Activated T-cell treated with anti-CD3 and anti-CD28 coated beads for 1 hour (primary cell): ENCODE results near the gene PRKAG2.
"Not testable (repeated sequence)": the region's sequence is repeated elsewhere in the genome, so short reads cannot be mapped to it uniquely, and the experiment has no call there.

Source experiments
- DNase-seq: peaks from one replicate; pipeline ENCODE4 v3.0.0-alpha.2; 2020; ENCODE audit warnings: low read depth

Gene PRKAG2

DNA sequence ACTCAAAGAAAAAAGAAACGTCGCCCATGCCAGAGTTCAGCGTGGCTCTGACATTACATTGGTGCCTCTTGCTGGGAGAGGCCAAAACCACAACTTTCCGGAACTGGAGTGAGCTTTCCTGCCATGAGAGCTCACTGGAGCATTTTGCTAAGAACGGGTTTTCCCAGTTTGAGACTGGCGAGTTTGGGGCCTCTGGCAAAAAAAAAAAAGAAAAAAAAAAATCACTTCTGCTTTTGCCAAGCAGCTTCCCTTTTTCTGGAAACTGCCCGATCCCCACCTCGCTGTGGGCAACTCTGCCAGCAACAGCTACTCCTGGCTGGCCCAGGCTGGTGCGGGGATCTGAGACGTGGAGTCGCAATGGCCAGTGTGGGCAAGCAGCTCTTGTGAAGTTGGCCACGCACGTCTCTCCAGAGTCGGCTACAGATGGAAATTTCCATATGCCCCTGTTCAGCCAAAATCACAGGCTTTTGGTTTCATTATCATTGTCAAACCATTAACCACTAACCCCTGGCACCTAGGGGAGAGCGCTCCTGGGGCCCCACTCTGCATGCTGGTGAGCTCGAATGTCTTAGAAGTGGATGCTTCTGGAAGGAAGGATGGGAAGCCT is 25.7 kb downstream of the PRKAG2 start:
- no peak for DNase-seq

DNA sequence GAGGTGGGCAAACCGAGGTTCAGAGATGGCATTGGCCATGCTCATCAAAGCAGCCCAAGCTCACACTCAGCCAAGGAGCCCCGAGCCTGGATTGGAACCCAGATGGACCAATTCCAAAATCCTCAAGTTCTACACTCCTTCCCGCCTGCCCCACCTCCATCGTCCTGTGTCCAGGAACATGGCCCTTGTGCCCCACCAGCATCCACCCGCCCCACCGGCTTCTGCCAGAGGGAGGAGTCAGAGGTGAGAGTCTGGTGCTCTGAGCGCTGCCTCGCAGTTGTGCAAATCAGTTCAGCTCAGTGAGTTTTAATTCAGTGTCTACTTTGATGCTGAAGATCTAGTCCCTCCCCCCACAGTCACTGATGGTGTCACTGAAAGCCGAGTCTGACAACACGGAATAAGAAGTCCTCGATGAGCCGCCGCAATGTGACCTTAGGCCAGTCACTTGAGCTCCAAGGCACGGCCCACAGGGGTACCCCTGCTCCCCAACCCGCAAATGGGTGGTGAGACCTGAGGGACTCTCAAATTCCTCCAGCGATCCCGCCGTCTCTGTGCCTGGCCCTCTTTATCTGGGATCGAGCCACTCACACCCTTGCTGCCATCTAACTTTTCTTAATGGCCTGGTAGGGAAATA is 26.3 kb downstream of the PRKAG2 start:
- DNase-seq: no peak

- no peak for DNase-seq
Observed at GRCh38 chr7:151849879-151850260, 27.0 kb downstream of the PRKAG2 start.

DNA sequence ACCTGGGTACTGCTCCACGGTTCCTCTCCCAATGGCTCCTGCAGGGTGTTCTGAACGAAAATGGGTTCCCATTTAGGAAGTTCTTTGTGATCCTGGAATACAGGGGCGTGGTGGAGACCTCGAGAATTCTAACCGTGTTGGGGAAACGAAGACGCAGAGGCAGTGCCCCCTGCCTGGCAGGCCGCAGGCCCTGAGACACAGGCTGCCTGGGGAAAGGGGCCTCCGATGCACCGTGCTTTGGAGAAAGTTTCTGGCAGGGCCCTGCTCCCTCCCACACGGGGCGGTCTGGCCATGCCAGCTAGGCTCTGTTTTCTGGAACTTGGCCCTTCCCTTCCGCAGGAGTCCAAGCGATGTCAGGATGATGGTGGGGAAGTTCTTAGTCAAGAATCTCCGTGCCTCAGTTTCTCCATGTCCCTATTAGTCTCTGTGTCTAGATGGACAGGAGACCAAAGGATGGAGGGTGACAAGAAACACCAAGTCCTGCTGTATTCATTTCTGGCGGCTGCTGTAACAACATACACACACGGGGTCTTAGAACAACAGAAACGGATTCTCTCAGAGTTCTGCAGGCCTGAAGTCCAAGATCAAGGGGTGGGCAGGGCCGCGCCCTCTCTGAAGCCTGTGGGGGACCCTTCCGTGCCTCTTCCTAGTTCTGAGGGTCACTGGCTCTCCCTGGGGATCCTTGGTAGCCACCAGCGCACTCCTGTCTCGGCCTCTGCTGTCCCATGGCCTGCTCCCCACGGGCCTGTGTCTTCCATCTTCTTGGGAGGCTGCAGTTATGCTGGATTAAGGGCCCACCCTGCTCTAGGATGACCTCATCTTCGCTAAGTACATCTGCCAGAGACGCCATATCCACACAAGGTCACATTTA is 27.7 kb downstream of the PRKAG2 start:
- no peak for DNase-seq

DNA sequence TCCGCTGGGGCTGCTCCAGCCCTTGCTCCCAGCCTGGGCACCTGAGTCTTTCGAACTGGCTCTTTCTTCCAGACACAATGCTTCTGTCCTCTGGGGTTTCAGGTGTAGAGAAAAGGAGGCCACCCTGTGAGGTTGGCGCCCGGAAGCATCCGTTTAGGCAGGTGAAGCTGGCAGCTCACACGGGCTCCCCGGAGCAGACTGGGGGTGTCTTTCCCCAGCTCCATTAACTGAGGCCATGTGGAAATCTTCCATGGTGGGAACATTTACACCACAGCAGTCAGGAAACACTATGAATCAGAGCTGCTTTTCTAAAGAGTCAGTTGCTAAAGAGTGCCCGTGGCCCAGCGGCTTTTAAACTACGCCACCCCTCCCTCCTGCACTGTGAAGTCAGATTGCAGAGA is 29.2 kb downstream of the PRKAG2 start:
- DNase-seq: no peak

DNA sequence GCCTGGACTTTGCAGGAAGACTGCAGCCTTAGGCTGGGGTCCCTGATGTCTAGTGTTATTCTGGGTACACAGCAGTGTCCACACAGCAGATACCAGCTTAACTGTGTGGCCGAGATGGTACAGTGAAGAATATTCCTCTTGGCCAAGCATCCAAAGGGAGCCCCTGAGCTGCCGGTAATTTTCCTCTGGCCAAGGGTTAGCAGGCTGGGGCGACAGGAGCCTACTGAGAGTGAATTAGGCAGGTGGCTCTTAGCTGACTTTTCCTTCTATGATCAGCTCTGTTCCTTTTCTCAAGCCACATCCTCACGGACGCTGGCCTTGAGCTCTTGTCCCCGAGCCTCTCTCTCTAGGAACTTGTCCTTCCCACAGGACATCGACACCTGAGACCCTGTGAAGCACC is 29.8 kb downstream of the PRKAG2 start:
- DNase-seq: no peak

DNA sequence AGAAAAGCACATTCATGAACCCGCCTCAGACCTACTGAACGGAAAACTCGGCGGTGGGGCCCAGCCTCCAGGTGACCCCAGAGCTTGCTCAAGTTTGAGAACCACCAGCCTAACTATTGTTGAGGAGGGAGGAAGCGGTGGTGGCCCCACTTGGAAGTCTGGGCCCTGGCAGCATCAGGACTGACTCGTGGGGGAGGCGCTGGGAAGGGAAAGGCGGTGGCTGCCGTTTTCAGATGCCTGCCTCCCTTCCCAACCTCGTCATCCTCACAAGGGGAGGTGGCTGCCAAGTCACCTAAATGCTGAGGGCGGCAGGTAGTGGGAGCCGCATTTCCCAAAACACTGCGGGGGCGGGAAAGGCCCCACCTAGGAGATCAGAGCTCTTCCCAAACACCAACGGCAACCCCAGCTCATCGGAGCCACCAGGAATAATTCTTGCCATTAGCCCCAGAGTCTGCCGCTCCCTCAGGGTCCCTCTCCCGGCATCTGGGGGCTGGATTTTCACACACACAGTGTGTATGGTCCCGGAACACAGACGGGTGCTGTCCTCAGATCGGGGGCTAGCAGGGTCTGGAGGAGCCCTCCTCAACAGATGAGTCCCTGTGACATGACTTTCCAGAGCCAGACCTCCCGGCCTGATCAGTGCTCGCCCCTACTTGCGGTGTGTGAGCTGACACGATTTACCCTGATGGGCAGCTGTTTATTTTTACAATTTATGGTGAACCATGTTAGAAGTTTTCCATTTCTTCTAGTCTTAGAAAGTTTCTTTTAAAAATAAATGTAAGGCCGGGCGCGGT is 31.3 kb downstream of the PRKAG2 start:
- no peak for DNase-seq

GRCh38 chr7:151844825-151845200 is 32.1 kb downstream of the PRKAG2 start:
- DNase-seq: no peak

GRCh38 chr7:151844071-151844824 is 32.7 kb downstream of the PRKAG2 start:
- DNase-seq: no peak

- DNase-seq: no peak
Observed at GRCh38 chr7:151843181-151843580, 33.7 kb downstream of the PRKAG2 start.

DNA sequence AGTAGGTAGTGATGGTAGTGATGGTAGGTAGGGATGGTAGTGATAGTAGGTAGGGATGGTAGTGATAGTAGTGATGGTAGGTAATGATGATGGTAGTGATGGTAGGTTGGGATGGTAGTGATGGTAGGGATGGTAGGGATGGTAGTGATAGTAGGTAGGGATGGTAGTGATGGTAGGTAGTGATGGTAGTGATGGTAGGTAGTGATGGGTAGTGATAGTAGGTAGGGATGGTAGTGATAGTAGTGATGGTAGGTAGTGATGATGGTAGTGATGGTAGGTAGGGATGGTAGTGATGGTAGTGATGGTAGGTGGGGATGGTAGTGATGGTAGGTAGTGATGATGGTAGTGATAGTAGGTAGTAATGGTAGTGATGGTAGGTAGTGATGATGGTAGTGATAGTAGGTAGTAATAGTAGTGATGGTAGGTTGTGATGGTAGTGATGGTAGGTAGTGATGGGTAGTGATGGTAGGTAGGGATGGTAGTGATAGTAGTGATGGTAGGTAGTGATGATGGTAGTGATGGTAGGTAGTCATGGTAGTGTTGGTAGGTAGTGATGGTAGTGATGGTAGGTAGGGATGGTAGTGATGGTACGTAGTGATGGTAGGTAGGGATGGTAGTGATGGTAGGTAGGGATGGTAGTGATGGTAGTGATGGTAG is 35.4 kb downstream of the PRKAG2 start:
- not testable (repeated sequence) for DNase-seq

GRCh38 chr7:151840088-151840910 is 36.6 kb downstream of the PRKAG2 start:
- no peak for DNase-seq

DNA sequence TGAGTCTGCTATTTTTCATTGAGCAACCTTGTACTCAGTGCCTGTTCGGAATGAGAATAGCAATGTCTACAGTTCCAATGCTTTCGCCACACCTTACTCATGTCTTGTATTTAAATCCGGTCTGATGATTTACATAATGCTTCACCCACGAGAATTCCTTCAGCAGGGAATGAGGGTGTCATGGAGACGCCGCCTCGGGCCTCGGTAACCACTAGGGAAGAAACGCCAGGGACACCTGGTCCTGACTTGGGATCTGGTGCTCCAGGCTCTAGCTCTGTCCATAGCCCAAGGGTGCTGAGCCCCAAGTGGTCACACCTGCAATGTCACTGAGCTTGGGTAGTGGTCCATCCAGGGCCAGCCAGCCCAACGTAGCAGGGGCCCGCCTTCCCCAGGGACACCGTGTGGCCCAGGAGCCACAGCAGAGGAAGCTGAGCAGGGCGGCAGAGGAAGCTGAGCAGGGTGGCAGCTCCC is 37.4 kb downstream of the PRKAG2 start:
- no peak for DNase-seq

- no peak for DNase-seq
Observed at GRCh38 chr7:151838861-151839381, 38.0 kb downstream of the PRKAG2 start.

- no peak for DNase-seq
Observed at GRCh38 chr7:151838072-151838471, 38.8 kb downstream of the PRKAG2 start.

GRCh38 chr7:151837285-151838042 is 39.5 kb downstream of the PRKAG2 start:
- no peak for DNase-seq

DNA sequence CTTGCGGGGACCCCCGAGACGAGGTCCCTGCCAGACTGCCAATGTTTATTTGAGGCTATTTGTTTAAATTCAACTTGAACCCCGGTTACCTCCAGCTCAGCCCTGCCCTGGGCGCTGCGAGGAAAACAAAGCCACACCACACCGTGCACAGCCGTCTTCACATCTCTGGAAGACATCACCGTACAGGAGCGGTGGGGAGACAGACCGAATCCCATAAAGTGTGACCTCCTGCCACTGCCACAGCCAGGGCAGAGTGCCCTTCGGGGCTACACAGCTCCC is 40.0 kb downstream of the PRKAG2 start:
- no peak for DNase-seq

DNA sequence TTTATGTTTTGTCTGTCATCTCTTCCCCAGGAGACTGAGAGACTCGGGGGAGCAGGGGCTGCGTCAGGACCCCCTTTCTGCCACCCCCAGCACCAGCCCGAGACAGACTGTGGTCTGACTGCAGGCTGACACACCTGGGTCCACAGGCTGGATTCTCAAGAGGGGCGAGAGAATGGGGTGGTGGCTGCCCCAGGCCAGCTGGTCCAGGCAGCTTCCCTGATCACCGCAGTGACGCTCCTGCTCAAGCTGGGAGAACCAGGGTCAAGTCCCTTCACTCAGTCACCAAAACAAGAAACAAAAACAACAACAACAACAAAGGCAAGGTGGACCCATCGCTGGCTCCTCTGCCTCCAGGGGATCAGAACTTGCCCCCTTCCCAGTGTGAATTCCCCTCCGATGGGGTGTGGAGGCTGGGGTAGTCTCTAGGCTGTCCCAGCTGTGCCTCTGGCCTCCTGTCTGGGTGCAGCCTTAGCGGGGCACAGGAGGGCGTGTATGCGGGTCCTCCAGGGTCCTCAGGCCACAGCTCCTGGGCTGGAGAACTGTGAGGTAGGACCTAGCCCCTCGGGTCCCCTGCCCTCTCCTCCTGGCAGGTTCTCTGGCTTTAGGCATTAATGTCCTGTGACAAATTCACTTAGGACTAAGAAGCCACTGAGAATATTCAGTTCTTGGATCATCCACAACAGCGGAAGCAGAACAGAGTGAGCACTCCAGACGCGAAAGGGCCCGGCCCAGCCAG is 40.6 kb downstream of the PRKAG2 start:
- no peak for DNase-seq

DNA sequence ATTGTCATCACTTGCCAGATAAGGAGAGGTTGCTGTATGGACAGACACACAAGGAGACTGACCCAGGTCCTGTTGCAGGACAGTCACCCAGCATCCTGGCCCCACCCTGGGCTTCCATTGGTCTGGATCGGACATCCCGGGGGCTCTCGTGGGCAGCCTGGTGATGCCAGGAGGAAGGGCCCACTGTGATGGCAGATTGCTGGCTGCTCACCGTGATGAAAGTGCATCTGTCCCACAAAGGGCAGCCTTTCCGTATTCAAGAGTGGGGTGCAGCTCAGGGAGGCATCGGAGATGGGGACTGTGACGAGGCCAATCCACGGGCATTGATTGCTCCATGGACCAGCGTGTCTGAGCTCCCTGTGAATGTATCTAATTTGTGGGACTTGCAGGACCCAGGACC is 41.3 kb downstream of the PRKAG2 start:
- DNase-seq: no peak
